Right atrium auricular region (tissue), 2 donors: Measurements from ENCODE around the gene GSTA5. TPM values are rescaled to one million over a fixed set of nuclear protein-coding genes. Genes with fewer than 3 reads are reported as not detected.
"Not testable (repeated sequence)": the region's sequence is repeated elsewhere in the genome, so short reads cannot be mapped to it uniquely, and the experiment has no call there.

Experiments used
- DNase-seq: peaks from one replicate; pipeline ENCODE4 v3.0.0-alpha.2; 2019; ENCODE audit warnings: low spot score
- H3K27ac ChIP-seq, 2 donors: fragments of 200-600 bp; sonication (generic); 1 replicate in 1 of 2; 2 replicates in 1 of 2; pipeline ENCODE4 v1.5.1; 2016 to 2019
- H3K27me3 ChIP-seq, 2 donors: fragments of 200-600 bp; sonication (generic); one replicate each; pipeline versions ENCODE4 v1.5.1 to v1.6.0; 2017 to 2019
- H3K36me3 ChIP-seq: fragments of 200-600 bp; sonication (generic); one replicate; pipeline ENCODE4 v1.5.1; 2016
- H3K4me1 ChIP-seq, 2 donors: fragments of 200-600 bp; sonication (generic); one replicate each; pipeline versions ENCODE4 v1.5.1 to v1.6.0; 2017 to 2019
- H3K4me3 ChIP-seq, 2 donors: fragments of 200-600 bp; sonication (generic); 1 replicate in 1 of 2; 2 replicates in 1 of 2; pipeline ENCODE4 v1.5.1; 2017 to 2019; ENCODE audit warnings: mild to moderate bottlenecking in 1 of 2, moderate library complexity in 1 of 2
- H3K9me3 ChIP-seq, 2 donors: fragments of 200-600 bp; sonication (generic); one replicate each; pipeline ENCODE4 v1.5.1; 2019
- CTCF ChIP-seq, 2 donors: fragments of 200-600 bp; sonication (generic); IDR thresholded peaks; one replicate each; pipeline ENCODE4 v1.5.1; 2019; ENCODE audit warnings: antibody characterized with exemption in 2 of 2
- total RNA-seq, 2 donors: library from RNA; depleted of rRNA; stranded (reverse); fragments of >200 nt; gene quantifications; one replicate each; pipeline ENCODE4 v1.1.0, GENCODE V29; 2016

The GSTA5 gene
- total RNA-seq, 2 donors from 2014 or later, result not detected

GRCh38 chr6:52821842-52822241, 18.8 kb downstream of the GSTA5 start:
- Histone ChIP-seq H3K27me3 (no peaks in the 10 kb centered on the region), H3K27ac (no peak overlapping the region), H3K9me3 (peaks cover 0 to 3% of the 10 kb centered on the region in 2 donors), H3K36me3 (no peaks in the 10 kb centered on the region), H3K4me3 (no peak overlapping the region), H3K4me1 (no peaks in the 10 kb centered on the region)
- no peak for TF ChIP-seq CTCF (IDR thresholded peaks at IDR 0.05)
- DNase-seq, result no peak

DNA sequence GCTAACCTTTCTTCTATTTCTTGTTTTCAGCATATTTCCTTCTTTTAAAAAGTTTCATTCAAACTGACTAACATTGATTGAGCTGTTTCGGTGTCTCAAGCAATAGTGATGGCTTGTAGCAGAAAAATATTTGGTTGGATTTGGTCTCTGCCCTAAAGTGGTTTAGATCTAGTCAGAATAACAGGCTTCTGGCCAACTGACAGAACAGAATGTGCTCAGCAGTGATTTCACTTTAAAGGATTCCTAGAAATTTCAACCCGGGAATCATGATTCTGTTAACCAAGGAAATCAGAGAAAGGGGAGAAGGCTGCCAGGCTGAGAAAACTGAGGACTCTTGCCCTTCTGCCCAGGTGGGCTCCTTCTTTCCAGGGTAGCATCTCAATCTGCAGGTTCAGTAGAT, 20.4 kb downstream of the GSTA5 start:
- no peaks in the 10 kb centered on the region for H3K4me1 ChIP-seq
- H3K4me3 ChIP-seq, result no peak overlapping the region
- no peak for TF ChIP-seq CTCF (IDR thresholded peaks at IDR 0.05)
- H3K9me3 ChIP-seq, result peaks cover 0 to 3% of the 10 kb centered on the region in 2 donors
- no peak overlapping the region for H3K27ac ChIP-seq
- no peak for DNase-seq
- no peaks in the 10 kb centered on the region for H3K27me3 ChIP-seq
- no peaks in the 10 kb centered on the region for H3K36me3 ChIP-seq

GRCh38 chr6:52815167-52816092, 25.2 kb downstream of the GSTA5 start:
- Histone ChIP-seq H3K9me3 (no peaks in the 10 kb centered on the region), H3K4me3 (no peak overlapping the region), H3K27me3 (no peaks in the 10 kb centered on the region), H3K4me1 (no peaks in the 10 kb centered on the region), H3K36me3 (no peaks in the 10 kb centered on the region), H3K27ac (no peak overlapping the region)
- TF ChIP-seq CTCF (IDR thresholded peaks at IDR 0.05), result peak; percentile 32 to 71
- DNase-seq, result no peak

GRCh38 chr6:52814545-52814944, 26.1 kb downstream of the GSTA5 start:
- H3K9me3 ChIP-seq, H3K4me1 ChIP-seq, H3K27ac ChIP-seq, H3K36me3 ChIP-seq, DNase-seq, H3K4me3 ChIP-seq, H3K27me3 ChIP-seq: not testable (repeated sequence)

DNA sequence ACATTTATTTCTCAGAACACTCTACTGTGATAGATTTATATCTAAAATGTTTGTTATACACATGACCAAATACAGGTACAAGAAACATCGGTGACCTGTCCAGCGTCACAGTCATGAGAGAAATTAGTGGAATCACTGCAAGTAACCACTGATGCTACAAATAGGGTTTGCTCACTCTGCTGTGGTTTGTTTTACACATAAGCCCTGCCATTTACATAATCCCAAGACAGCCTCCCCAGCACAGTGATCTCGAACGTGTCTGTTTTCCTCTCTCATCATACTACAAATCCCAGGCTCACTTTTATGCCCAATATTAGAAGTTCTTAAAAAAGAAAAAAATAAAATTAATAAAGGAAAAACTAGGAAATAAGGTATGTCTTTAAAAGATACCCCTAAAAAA, 30.8 kb downstream of the GSTA5 start:
- H3K27ac ChIP-seq, DNase-seq, H3K4me1 ChIP-seq, H3K9me3 ChIP-seq, H3K27me3 ChIP-seq, H3K4me3 ChIP-seq, H3K36me3 ChIP-seq: not testable (repeated sequence)

DNA sequence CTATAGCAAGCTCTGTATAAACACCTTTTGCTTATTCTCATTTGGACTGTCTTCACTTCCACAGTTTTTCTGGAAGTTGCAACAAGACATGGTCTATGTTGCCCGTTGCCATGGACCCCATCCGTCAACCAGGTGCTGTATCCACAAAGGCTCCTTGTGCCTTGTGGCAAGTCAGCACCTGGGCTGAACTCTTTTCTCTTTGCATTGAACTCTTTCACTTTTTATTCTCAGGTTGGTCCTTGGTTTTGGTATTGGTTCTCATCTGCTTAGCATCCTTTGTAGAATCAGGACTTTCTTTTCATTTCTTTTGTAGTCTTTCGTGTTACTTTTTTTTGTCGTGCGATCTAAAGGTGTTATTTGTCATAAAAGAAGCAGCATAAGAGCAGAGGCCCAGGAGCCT, 32.0 kb downstream of the GSTA5 start:
- Histone ChIP-seq H3K4me3 (no peak overlapping the region), H3K36me3 (no peaks in the 10 kb centered on the region), H3K9me3 (no peaks in the 10 kb centered on the region), H3K4me1 (no peaks in the 10 kb centered on the region), H3K27ac (no peak overlapping the region), H3K27me3 (no peaks in the 10 kb centered on the region)
- DNase-seq, result no peak
- no peak for TF ChIP-seq CTCF (IDR thresholded peaks at IDR 0.05)

GRCh38 chr6:52803668-52804255, 36.9 kb downstream of the GSTA5 start, which contains the start of gene GSTA1:
GSTA1 (minus strand) TSS chr6:52803816; CDS start chr6:52799267, 4,549 bp downstream.
- H3K4me3 ChIP-seq, DNase-seq, H3K27ac ChIP-seq, H3K9me3 ChIP-seq, H3K36me3 ChIP-seq, H3K27me3 ChIP-seq, H3K4me1 ChIP-seq: not testable (repeated sequence)
